ENCODE measurements around the gene HABP2. TPM values are rescaled to one million over a fixed set of nuclear protein-coding genes. Genes with fewer than 3 reads are reported as not detected.

Gene HABP2
- total and polyA plus RNA-seq, 4 donors, result not detected

DNA sequence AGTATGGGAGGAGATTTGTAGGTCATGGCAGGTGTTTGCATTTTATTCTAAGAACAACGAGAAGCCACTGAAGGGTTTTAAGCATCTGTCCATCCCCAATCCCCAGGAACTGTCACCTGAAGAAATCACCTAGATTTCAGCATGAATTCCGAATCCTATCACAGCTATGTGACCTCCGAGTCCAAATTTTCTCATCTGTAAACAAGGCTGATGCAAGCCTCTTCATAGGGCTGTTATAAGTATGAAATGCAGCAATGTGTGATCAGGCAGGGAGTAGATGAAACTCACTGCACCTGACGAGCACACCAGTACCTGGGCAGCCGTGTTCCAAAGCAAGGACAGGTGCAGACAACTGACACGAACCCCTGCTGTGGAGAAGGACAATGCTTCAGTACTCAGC lies 14.0 kb downstream of the HABP2 start:
- DNase-seq (no peak), ATAC-seq (ENCODE audit: low FRiP score) (no peak)
- Histone ChIP-seq H3K27me3 (ENCODE audit: control insufficient read depth in 1 of 2, insufficient read depth in 2 of 2, low read length in 1 of 2) (no peaks in the 10 kb centered on the region), H3K4me3 (ENCODE audit: low read length in 2 of 2) (no peak overlapping the region), H3K36me3 (ENCODE audit: control insufficient read depth in 1 of 2, insufficient read depth in 2 of 2, low read length in 1 of 2) (no peaks in the 10 kb centered on the region), H3K9me3 (ENCODE audit: control insufficient read depth, low read length) (no peaks in the 10 kb centered on the region), H3K4me1 (ENCODE audit: control insufficient read depth in 1 of 2, insufficient read depth in 2 of 2, low read length in 2 of 2) (no peaks in the 10 kb centered on the region), H3K27ac (ENCODE audit: low read depth in 1 of 2, low read length in 2 of 2) (no peak overlapping the region)
- intact Hi-C loops (cut with DNase I), result loop anchor here in 1 of 2 donors (10.0 kb wide), 1 partner anchor 122 kb away; no protein-coding TSS in a partner anchor
- 69 to 71% methylated on average over 6 of the region's 6 CpGs for WGBS, 2 donors

- intact Hi-C loops (cut with DNase I), result loop anchor here in 1 of 2 donors (10.0 kb wide), 1 partner anchor 125 kb away; no protein-coding TSS in a partner anchor
- Histone ChIP-seq H3K4me1 (ENCODE audit: control insufficient read depth in 1 of 2, insufficient read depth in 2 of 2, low read length in 2 of 2) (no peaks in the 10 kb centered on the region), H3K27ac (ENCODE audit: low read depth in 1 of 2, low read length in 2 of 2) (no peak overlapping the region), H3K36me3 (ENCODE audit: control insufficient read depth in 1 of 2, insufficient read depth in 2 of 2, low read length in 1 of 2) (no peaks in the 10 kb centered on the region), H3K9me3 (ENCODE audit: control insufficient read depth, low read length) (no peaks in the 10 kb centered on the region), H3K4me3 (ENCODE audit: low read length in 2 of 2) (no peak overlapping the region), H3K27me3 (ENCODE audit: control insufficient read depth in 1 of 2, insufficient read depth in 2 of 2, low read length in 1 of 2) (no peaks in the 10 kb centered on the region)
- DNase-seq (no peak), ATAC-seq (ENCODE audit: low FRiP score) (no peak)
- WGBS, 2 donors, result 14 to 23% methylated on average over 8 of the region's 8 CpGs
These were observed 16.7 kb downstream of the HABP2 start for GRCh38 chr10:113569576-113569975.

GRCh38 chr10:113572520-113573290 lies 19.9 kb downstream of the HABP2 start:
- WGBS, 2 donors, result 17 to 20% methylated on average over 11 of the region's 11 CpGs
- intact Hi-C loops (cut with DNase I), result no loop called here
- Histone ChIP-seq H3K27ac (ENCODE audit: low read depth in 1 of 2, low read length in 2 of 2) (no peak overlapping the region), H3K9me3 (ENCODE audit: control insufficient read depth, low read length) (no peaks in the 10 kb centered on the region), H3K36me3 (ENCODE audit: control insufficient read depth in 1 of 2, insufficient read depth in 2 of 2, low read length in 1 of 2) (no peaks in the 10 kb centered on the region), H3K27me3 (ENCODE audit: control insufficient read depth in 1 of 2, insufficient read depth in 2 of 2, low read length in 1 of 2) (no peaks in the 10 kb centered on the region), H3K4me3 (ENCODE audit: low read length in 2 of 2) (no peak overlapping the region), H3K4me1 (ENCODE audit: control insufficient read depth in 1 of 2, insufficient read depth in 2 of 2, low read length in 2 of 2) (no peaks in the 10 kb centered on the region)
- DNase-seq (no peak), ATAC-seq (ENCODE audit: low FRiP score) (no peak)

GRCh38 chr10:113573368-113573767 lies 20.5 kb downstream of the HABP2 start:
- Histone ChIP-seq H3K4me1 (ENCODE audit: control insufficient read depth in 1 of 2, insufficient read depth in 2 of 2, low read length in 2 of 2) (no peaks in the 10 kb centered on the region), H3K27me3 (ENCODE audit: control insufficient read depth in 1 of 2, insufficient read depth in 2 of 2, low read length in 1 of 2) (no peaks in the 10 kb centered on the region), H3K27ac (ENCODE audit: low read depth in 1 of 2, low read length in 2 of 2) (no peak overlapping the region), H3K36me3 (ENCODE audit: control insufficient read depth in 1 of 2, insufficient read depth in 2 of 2, low read length in 1 of 2) (no peaks in the 10 kb centered on the region), H3K4me3 (ENCODE audit: low read length in 2 of 2) (no peak overlapping the region), H3K9me3 (ENCODE audit: control insufficient read depth, low read length) (no peaks in the 10 kb centered on the region)
- 79 to 85% methylated on average over 1 of the region's 1 CpG for WGBS, 2 donors
- intact Hi-C loops (cut with DNase I), result no loop called here
- DNase-seq, result no peak
- no peak for ATAC-seq (ENCODE audit: low FRiP score)

GRCh38 chr10:113576852-113577251 lies 24.0 kb downstream of the HABP2 start:
- H3K27ac ChIP-seq (ENCODE audit: low read depth in 1 of 2, low read length in 2 of 2), result no peak overlapping the region
- intact Hi-C loops (cut with DNase I), result no loop called here
- H3K36me3 ChIP-seq (ENCODE audit: control insufficient read depth in 1 of 2, insufficient read depth in 2 of 2, low read length in 1 of 2), result no peaks in the 10 kb centered on the region
- 67 to 68% methylated on average over 4 of the region's 4 CpGs for WGBS, 2 donors
- no peaks in the 10 kb centered on the region for H3K9me3 ChIP-seq (ENCODE audit: control insufficient read depth, low read length)
- H3K4me3 ChIP-seq (ENCODE audit: low read length in 2 of 2), result no peak overlapping the region
- DNase-seq (no peak), ATAC-seq (ENCODE audit: low FRiP score) (no peak)
- no peaks in the 10 kb centered on the region for H3K4me1 ChIP-seq (ENCODE audit: control insufficient read depth in 1 of 2, insufficient read depth in 2 of 2, low read length in 2 of 2)
- H3K27me3 ChIP-seq (ENCODE audit: control insufficient read depth in 1 of 2, insufficient read depth in 2 of 2, low read length in 1 of 2), result no peaks in the 10 kb centered on the region

DNA sequence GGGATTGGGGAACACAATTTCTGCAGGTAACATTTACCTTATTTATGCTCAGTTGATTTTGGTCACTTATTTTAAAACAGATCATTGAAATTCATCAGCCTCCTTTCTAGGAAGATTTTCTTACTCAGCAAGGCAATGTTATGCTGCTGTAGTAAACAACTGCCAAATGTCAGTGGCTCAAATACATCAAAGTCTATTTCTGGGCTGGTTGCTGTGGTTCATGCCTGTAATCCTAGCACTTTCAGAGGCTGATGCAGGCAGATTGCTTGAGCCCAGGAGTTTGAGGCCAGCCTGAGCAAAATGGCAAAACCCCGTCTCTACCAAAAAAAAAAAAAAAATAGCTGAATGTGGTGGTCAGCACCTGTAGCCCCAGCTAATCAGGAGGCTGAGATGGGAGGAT lies 25.9 kb downstream of the HABP2 start:
- Histone ChIP-seq H3K36me3 (ENCODE audit: control insufficient read depth in 1 of 2, insufficient read depth in 2 of 2, low read length in 1 of 2) (no peaks in the 10 kb centered on the region), H3K4me1 (ENCODE audit: control insufficient read depth in 1 of 2, insufficient read depth in 2 of 2, low read length in 2 of 2) (no peaks in the 10 kb centered on the region), H3K27me3 (ENCODE audit: control insufficient read depth in 1 of 2, insufficient read depth in 2 of 2, low read length in 1 of 2) (no peaks in the 10 kb centered on the region), H3K4me3 (ENCODE audit: low read length in 2 of 2) (no peak overlapping the region), H3K27ac (ENCODE audit: low read depth in 1 of 2, low read length in 2 of 2) (no peak overlapping the region), H3K9me3 (ENCODE audit: control insufficient read depth, low read length) (no peaks in the 10 kb centered on the region)
- ATAC-seq (ENCODE audit: low FRiP score) (no peak), DNase-seq (no peak)
- 70 to 86% methylated on average over 1 of the region's 1 CpG for WGBS, 2 donors
- intact Hi-C loops (cut with DNase I), result no loop called here

- WGBS, 2 donors, result 73 to 90% methylated on average over 1 of the region's 1 CpG
- Histone ChIP-seq H3K9me3 (ENCODE audit: control insufficient read depth, low read length) (no peaks in the 10 kb centered on the region), H3K36me3 (ENCODE audit: control insufficient read depth in 1 of 2, insufficient read depth in 2 of 2, low read length in 1 of 2) (no peaks in the 10 kb centered on the region), H3K4me3 (ENCODE audit: low read length in 2 of 2) (no peak overlapping the region), H3K4me1 (ENCODE audit: control insufficient read depth in 1 of 2, insufficient read depth in 2 of 2, low read length in 2 of 2) (no peaks in the 10 kb centered on the region), H3K27me3 (ENCODE audit: control insufficient read depth in 1 of 2, insufficient read depth in 2 of 2, low read length in 1 of 2) (no peaks in the 10 kb centered on the region), H3K27ac (ENCODE audit: low read depth in 1 of 2, low read length in 2 of 2) (no peak overlapping the region)
- intact Hi-C loops (cut with DNase I), result no loop called here
- ATAC-seq (ENCODE audit: low FRiP score) (no peak), DNase-seq (no peak)
These were observed 28.2 kb downstream of the HABP2 start for GRCh38 chr10:113581092-113581491.

GRCh38 chr10:113583571-113583970 lies 30.7 kb downstream of the HABP2 start:
- intact Hi-C loops (cut with DNase I), result no loop called here
- Histone ChIP-seq H3K4me1 (ENCODE audit: control insufficient read depth in 1 of 2, insufficient read depth in 2 of 2, low read length in 2 of 2) (no peaks in the 10 kb centered on the region), H3K4me3 (ENCODE audit: low read length in 2 of 2) (no peak overlapping the region), H3K9me3 (ENCODE audit: control insufficient read depth, low read length) (no peaks in the 10 kb centered on the region), H3K27me3 (ENCODE audit: control insufficient read depth in 1 of 2, insufficient read depth in 2 of 2, low read length in 1 of 2) (no peaks in the 10 kb centered on the region), H3K36me3 (ENCODE audit: control insufficient read depth in 1 of 2, insufficient read depth in 2 of 2, low read length in 1 of 2) (no peaks in the 10 kb centered on the region), H3K27ac (ENCODE audit: low read depth in 1 of 2, low read length in 2 of 2) (no peak overlapping the region)
- no peak for DNase-seq
- no peak for ATAC-seq (ENCODE audit: low FRiP score)
- WGBS, 2 donors, result 67 to 69% methylated on average over 3 of the region's 3 CpGs

GRCh38 chr10:113585949-113586348 lies 33.1 kb downstream of the HABP2 start:
- DNase-seq (no peak), ATAC-seq (ENCODE audit: low FRiP score) (no peak)
- no peaks in the 10 kb centered on the region for H3K4me1 ChIP-seq (ENCODE audit: control insufficient read depth in 1 of 2, insufficient read depth in 2 of 2, low read length in 2 of 2)
- H3K27me3 ChIP-seq (ENCODE audit: control insufficient read depth in 1 of 2, insufficient read depth in 2 of 2, low read length in 1 of 2), result no peaks in the 10 kb centered on the region
- no peak overlapping the region for H3K27ac ChIP-seq (ENCODE audit: low read depth in 1 of 2, low read length in 2 of 2)
- no peaks in the 10 kb centered on the region for H3K36me3 ChIP-seq (ENCODE audit: control insufficient read depth in 1 of 2, insufficient read depth in 2 of 2, low read length in 1 of 2)
- intact Hi-C loops (cut with DNase I), result no loop called here
- H3K9me3 ChIP-seq (ENCODE audit: control insufficient read depth, low read length), result no peaks in the 10 kb centered on the region
- no peak overlapping the region for H3K4me3 ChIP-seq (ENCODE audit: low read length in 2 of 2)
- 75 to 80% methylated on average over 1 of the region's 1 CpG for WGBS, 2 donors

All from aorta (tissue), 5 donors.